ENCODE results near the gene ITPA.

Gene ITPA

GRCh38 chr20:3188823-3189413 lies 20.4 kb upstream of the ITPA start:
- H3K4me3 ChIP-seq (ENCODE audit: low read depth, low read length): no peak overlapping the region
- no peak for TF ChIP-seq CTCF (IDR thresholded peaks at IDR 0.05; ENCODE audit: low read depth, low read length, missing control alignments)
- no peak for DNase-seq (ENCODE audit: low read depth)

GRCh38 chr20:3189561-3190131 lies 19.7 kb upstream of the ITPA start:
- TF ChIP-seq CTCF (IDR thresholded peaks at IDR 0.05; ENCODE audit: low read depth, low read length, missing control alignments): no peak
- DNase-seq (ENCODE audit: low read depth): no peak
- no peak overlapping the region for H3K4me3 ChIP-seq (ENCODE audit: low read depth, low read length)

- no peak for DNase-seq (ENCODE audit: low read depth)
- no peak overlapping the region for H3K4me3 ChIP-seq (ENCODE audit: low read depth, low read length)
- TF ChIP-seq CTCF (IDR thresholded peaks at IDR 0.05; ENCODE audit: low read depth, low read length, missing control alignments): no peak
Measured at GRCh38 chr20:3190681-3191111, 18.6 kb upstream of the ITPA start.

- no peak for DNase-seq (ENCODE audit: low read depth)
- H3K4me3 ChIP-seq (ENCODE audit: low read depth, low read length): no peak overlapping the region
- TF ChIP-seq CTCF (IDR thresholded peaks at IDR 0.05; ENCODE audit: low read depth, low read length, missing control alignments): no peak
Measured at GRCh38 chr20:3192226-3193015, 16.9 kb upstream of the ITPA start.

- H3K4me3 ChIP-seq (ENCODE audit: low read depth, low read length): no peak overlapping the region
- no peak for DNase-seq (ENCODE audit: low read depth)
- TF ChIP-seq CTCF (IDR thresholded peaks at IDR 0.05; ENCODE audit: low read depth, low read length, missing control alignments): no peak
Measured at GRCh38 chr20:3193806-3194616, 15.3 kb upstream of the ITPA start.

- DNase-seq (ENCODE audit: low read depth): no peak
- no peak for TF ChIP-seq CTCF (IDR thresholded peaks at IDR 0.05; ENCODE audit: low read depth, low read length, missing control alignments)
- no peak overlapping the region for H3K4me3 ChIP-seq (ENCODE audit: low read depth, low read length)
Measured at GRCh38 chr20:3194617-3195280, 14.5 kb upstream of the ITPA start.
